PC-9 (cell line): ENCODE measurements around the gene GAD2. TPM values are rescaled to one million over a fixed set of nuclear protein-coding genes. Genes with fewer than 3 reads are reported as not detected.

Experiments used
- BruUV-seq: library from RNA; stranded (reverse); fragments of 400-500 nt; replicated peaks from 2 replicates; lab custom pipeline; 2021; lab: Mats Ljungman, UMichigan
- CTCF ChIA-PET: fragments of 300-600 bp; sonication (Branson Sonifier 250); formaldehyde crosslinking; loops from one replicate; lab custom pipeline; 2022; ENCODE audit warnings: antibody characterized with exemption; lab: Charles Lee
- POLR2A ChIA-PET: fragments of 300-600 bp; sonication (Branson Sonifier 250); formaldehyde crosslinking; loops from one replicate; lab custom pipeline; 2022; ENCODE audit warnings: antibody characterized with exemption; ENCODE audit not compliant: unreplicated experiment; lab: Charles Lee
- DNase-seq, 2 experiments: peaks; one replicate each; pipeline versions ENCODE4 v3.0.0 to v3.0.0-alpha.2; 2015 to 2022; ENCODE audit warnings: mixed read lengths in 1 of 2
- H2AFZ ChIP-seq: fragments of 200-600 bp; sonication (generic); 2 replicates; pipeline ENCODE4 v1.8.1; 2017; ENCODE audit warnings: antibody characterized with exemption
- H3F3A ChIP-seq: fragments of 200-600 bp; sonication (generic); 2 replicates; pipeline ENCODE4 v1.8.1; 2017; ENCODE audit warnings: antibody characterized with exemption, mild to moderate bottlenecking, low read depth; ENCODE audit not compliant: insufficient read depth
- H3K27ac ChIP-seq: fragments of 200-600 bp; sonication (generic); 2 replicates; pipeline ENCODE4 v1.6.1; 2016; ENCODE audit warnings: mixed run types
- H3K27me3 ChIP-seq: fragments of 200-600 bp; sonication (generic); 2 replicates; pipeline ENCODE4 v1.6.1; 2016; ENCODE audit warnings: low read depth, mixed run types; ENCODE audit not compliant: insufficient read depth
- H3K36me3 ChIP-seq: fragments of 200-600 bp; sonication (generic); 2 replicates; pipeline ENCODE4 v1.6.1; 2016; ENCODE audit warnings: low read depth, mixed run types
- H3K4me1 ChIP-seq: fragments of 200-600 bp; sonication (generic); replicated peaks from 2 replicates; pipeline ENCODE4 v1.6.1; 2016; ENCODE audit warnings: mixed run types; ENCODE audit not compliant: insufficient read depth
- H3K4me2 ChIP-seq: fragments of 200-600 bp; sonication (generic); 2 replicates; pipeline ENCODE4 v1.6.1; 2017; ENCODE audit warnings: mixed run types
- H3K4me3 ChIP-seq: fragments of 200-600 bp; sonication (generic); 2 replicates; pipeline ENCODE4 v1.6.1; 2016; ENCODE audit warnings: mixed run types
- H3K79me2 ChIP-seq: fragments of 200-600 bp; sonication (generic); 2 replicates; pipeline ENCODE4 v1.6.1; 2017; ENCODE audit warnings: low read depth, mixed run types
- H3K9me2 ChIP-seq: fragments of 200-600 bp; sonication (generic); 2 replicates; pipeline ENCODE4 v1.8.1; 2017; ENCODE audit warnings: mild to moderate bottlenecking; ENCODE audit not compliant: insufficient read depth
- H3K9me3 ChIP-seq: fragments of 200-600 bp; sonication (generic); 2 replicates; pipeline ENCODE4 v1.8.1; 2016; ENCODE audit warnings: low read depth; ENCODE audit not compliant: insufficient read depth
- H4K20me1 ChIP-seq: fragments of 200-600 bp; sonication (generic); 2 replicates; pipeline ENCODE4 v1.8.1; 2017; ENCODE audit not compliant: insufficient read depth
- EZH2 ChIP-seq: fragments of 200-600 bp; sonication (generic); IDR thresholded peaks from 2 replicates; pipeline ENCODE4 v1.8.0; 2017; ENCODE audit warnings: antibody characterized with exemption, low read depth
- intact Hi-C: fragments of 100-400 bp; cut with micrococcal nuclease; formaldehyde crosslinking; loops from one replicate; pipeline ENCODE4 v1.10.0; 2022; ENCODE audit not compliant: unreplicated experiment
- total RNA-seq: library from RNA; stranded (reverse); gene quantifications from 2 replicates; pipeline ENCODE4 v1.2.3, GENCODE V29; 2021
- TF ChIP-seq, protein P1 (sequence below): fragments of 200-600 bp; sonication (generic); conservative IDR thresholded peaks from 2 replicates; pipeline ENCODE4 v1.6.1; 2017; ENCODE audit warnings: mixed run types, antibody characterized with exemption, mild to moderate bottlenecking, moderate library complexity

GAD2 gene
- total RNA-seq, 1 experiment from 2014 or later: not detected

DNA sequence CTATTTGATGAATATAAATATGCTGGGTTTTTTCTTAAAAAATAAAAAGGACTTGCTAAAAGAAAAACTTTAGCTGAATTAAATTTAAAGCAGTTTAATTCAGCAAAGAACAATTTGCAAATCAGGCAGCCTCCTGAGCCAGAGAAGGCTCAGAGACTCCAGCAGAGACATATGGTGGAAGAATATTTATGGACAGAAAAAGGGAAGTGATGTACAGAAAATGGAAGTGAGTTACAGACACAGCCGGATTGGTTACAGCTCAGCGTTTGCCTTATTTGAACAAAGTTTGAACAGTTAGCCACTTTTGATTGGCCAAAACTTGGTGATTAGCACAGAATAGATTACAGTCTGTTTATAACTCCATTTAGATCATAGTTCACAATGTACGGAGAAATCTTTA, 110.3 kb downstream of the GAD2 start:
- no peaks in the 10 kb centered on the region for H3K36me3 ChIP-seq
- H3K4me3 ChIP-seq: no peak overlapping the region
- DNase-seq: no peak
- H3K9me3 ChIP-seq: no peaks in the 10 kb centered on the region
- H3K79me2 ChIP-seq: no peaks in the 10 kb centered on the region
- BruUV-seq: no TSS peak
- no peak overlapping the region for H3K27ac ChIP-seq
- H4K20me1 ChIP-seq: no peaks in the 10 kb centered on the region
- no peaks in the 10 kb centered on the region for H3K9me2 ChIP-seq
- no peak overlapping the region for H3K4me2 ChIP-seq
- H2AFZ ChIP-seq: no peak overlapping the region
- 0 out of 2 replicates have a peak, but pooled peaks cover under 1% of the 10 kb centered on the region for H3K27me3 ChIP-seq
- no peaks in the 10 kb centered on the region for H3K4me1 ChIP-seq
- CTCF ChIA-PET: no interaction called here
- TF ChIP-seq EZH2: no peak
- TF ChIP-seq, protein P1, sequence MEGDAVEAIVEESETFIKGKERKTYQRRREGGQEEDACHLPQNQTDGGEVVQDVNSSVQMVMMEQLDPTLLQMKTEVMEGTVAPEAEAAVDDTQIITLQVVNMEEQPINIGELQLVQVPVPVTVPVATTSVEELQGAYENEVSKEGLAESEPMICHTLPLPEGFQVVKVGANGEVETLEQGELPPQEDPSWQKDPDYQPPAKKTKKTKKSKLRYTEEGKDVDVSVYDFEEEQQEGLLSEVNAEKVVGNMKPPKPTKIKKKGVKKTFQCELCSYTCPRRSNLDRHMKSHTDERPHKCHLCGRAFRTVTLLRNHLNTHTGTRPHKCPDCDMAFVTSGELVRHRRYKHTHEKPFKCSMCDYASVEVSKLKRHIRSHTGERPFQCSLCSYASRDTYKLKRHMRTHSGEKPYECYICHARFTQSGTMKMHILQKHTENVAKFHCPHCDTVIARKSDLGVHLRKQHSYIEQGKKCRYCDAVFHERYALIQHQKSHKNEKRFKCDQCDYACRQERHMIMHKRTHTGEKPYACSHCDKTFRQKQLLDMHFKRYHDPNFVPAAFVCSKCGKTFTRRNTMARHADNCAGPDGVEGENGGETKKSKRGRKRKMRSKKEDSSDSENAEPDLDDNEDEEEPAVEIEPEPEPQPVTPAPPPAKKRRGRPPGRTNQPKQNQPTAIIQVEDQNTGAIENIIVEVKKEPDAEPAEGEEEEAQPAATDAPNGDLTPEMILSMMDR: no peak
- H3F3A ChIP-seq: no peaks in the 10 kb centered on the region
- POLR2A ChIA-PET: no interaction called here
- intact Hi-C loops: no loop called here

DNA sequence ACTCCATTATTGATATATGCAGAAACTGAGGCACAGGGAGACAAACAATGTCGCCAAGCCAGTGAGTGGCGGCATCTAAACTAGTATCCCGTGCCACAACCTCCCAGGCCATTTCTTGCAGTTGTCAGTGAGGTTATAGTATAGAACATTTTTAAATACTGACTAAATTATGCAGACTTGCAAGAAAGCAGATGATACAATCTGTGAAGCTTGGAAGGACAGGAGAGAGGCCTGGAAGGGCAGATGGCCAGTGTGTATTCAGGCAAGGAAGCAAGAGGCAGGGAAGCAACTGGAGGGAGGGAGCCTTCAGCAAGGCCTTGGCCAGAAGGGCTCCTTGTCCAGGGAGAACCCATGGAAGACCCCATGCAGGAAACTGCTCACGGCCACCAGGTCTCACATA, 111.2 kb downstream of the GAD2 start:
- Histone ChIP-seq H3K27ac (no peak overlapping the region), H3K4me3 (no peak overlapping the region), H3K4me2 (no peak overlapping the region), H3K27me3 (0 out of 2 replicates have a peak, but pooled peaks cover 2% of the 10 kb centered on the region), H3K9me2 (no peaks in the 10 kb centered on the region), H3K36me3 (no peaks in the 10 kb centered on the region), H3K79me2 (no peaks in the 10 kb centered on the region), H2AFZ (no peak overlapping the region), H3F3A (no peaks in the 10 kb centered on the region), H3K4me1 (no peaks in the 10 kb centered on the region), H4K20me1 (no peaks in the 10 kb centered on the region), H3K9me3 (no peaks in the 10 kb centered on the region)
- TF ChIP-seq, protein P1: no peak
- ChIA-PET POLR2A (no interaction called here), CTCF (no interaction called here)
- BruUV-seq: no TSS peak
- no peak for DNase-seq
- intact Hi-C loops: no loop called here

DNA sequence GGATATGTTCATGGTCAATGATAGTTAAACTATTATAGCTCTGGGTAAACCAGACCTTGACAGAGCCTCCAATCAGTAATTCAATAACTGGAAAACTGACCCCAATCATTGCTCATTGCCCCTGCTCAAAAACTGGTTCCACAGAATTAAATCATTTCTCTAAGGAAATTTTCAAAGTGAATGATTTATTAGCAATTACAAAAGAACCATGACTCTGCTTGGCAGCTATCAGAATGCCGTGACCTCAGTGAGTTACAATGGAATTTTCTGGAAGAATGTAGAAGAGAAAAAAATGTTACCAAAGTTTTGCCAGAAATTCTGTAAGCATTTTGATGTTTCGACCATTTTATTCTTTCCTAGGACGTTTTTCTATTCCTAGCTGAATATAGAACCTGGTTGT, 114.8 kb downstream of the GAD2 start:
- intact Hi-C loops: no loop called here
- H3K9me3 ChIP-seq: no peaks in the 10 kb centered on the region
- H3K4me3 ChIP-seq: no peak overlapping the region
- H2AFZ ChIP-seq: no peak overlapping the region
- TF ChIP-seq, protein P1: no peak
- TF ChIP-seq EZH2: no peak
- H3K9me2 ChIP-seq: no peaks in the 10 kb centered on the region
- H3K27me3 ChIP-seq: 0 out of 2 replicates have a peak, but pooled peaks cover 2% of the 10 kb centered on the region
- BruUV-seq: no TSS peak
- no peak overlapping the region for H3K4me2 ChIP-seq
- no peak for DNase-seq
- no peaks in the 10 kb centered on the region for H3F3A ChIP-seq
- H3K27ac ChIP-seq: no peak overlapping the region
- no peaks in the 10 kb centered on the region for H3K79me2 ChIP-seq
- ChIA-PET CTCF (no interaction called here), POLR2A (no interaction called here)
- H4K20me1 ChIP-seq: no peaks in the 10 kb centered on the region
- H3K36me3 ChIP-seq: no peaks in the 10 kb centered on the region
- H3K4me1 ChIP-seq: no peaks in the 10 kb centered on the region
